NCI-H2196 treated with DMSO at 0.1 percent for 48 hours (cell line): ENCODE data around the gene PPM1N.

Source experiments
- DNase-seq: peaks from one replicate; lab custom pipeline; 2025; ENCODE audit not compliant: unreplicated experiment; lab: John Stamatoyannopoulos, UW

Gene PPM1N

GRCh38 chr19:45470762-45471081, 27.5 kb upstream of the PPM1N start:
- no peak for DNase-seq

GRCh38 chr19:45471111-45471930, 26.9 kb upstream of the PPM1N start:
- DNase-seq = no peak

- DNase-seq = no peak
These were observed 26.2 kb upstream of the PPM1N start for GRCh38 chr19:45471931-45472562.

GRCh38 chr19:45472563-45473366, 25.5 kb upstream of the PPM1N start:
- DNase-seq = no peak

GRCh38 chr19:45473367-45473681, 24.9 kb upstream of the PPM1N start:
- DNase-seq = no peak

- no peak for DNase-seq
These were observed 24.3 kb upstream of the PPM1N start for GRCh38 chr19:45473682-45474605.

GRCh38 chr19:45474606-45475521, 23.4 kb upstream of the PPM1N start:
- no peak for DNase-seq

GRCh38 chr19:45475537-45476291, 22.5 kb upstream of the PPM1N start:
- DNase-seq = no peak

GRCh38 chr19:45476304-45476703, 21.9 kb upstream of the PPM1N start:
- DNase-seq = no peak

GRCh38 chr19:45477186-45477585, 21.1 kb upstream of the PPM1N start:
- DNase-seq = no peak

GRCh38 chr19:45477713-45478453, 20.4 kb upstream of the PPM1N start:
- DNase-seq = no peak

GRCh38 chr19:45478454-45479238, 19.6 kb upstream of the PPM1N start:
- peak; percentile 85 for DNase-seq

- no peak for DNase-seq
These were observed 15.2 kb upstream of the PPM1N start for GRCh38 chr19:45483033-45483432.

GRCh38 chr19:45484273-45484945, 13.8 kb upstream of the PPM1N start:
- no peak for DNase-seq

GRCh38 chr19:45485305-45486077, 12.8 kb upstream of the PPM1N start:
- DNase-seq = peak; percentile 91

- no peak for DNase-seq
These were observed 9.5 kb upstream of the PPM1N start for GRCh38 chr19:45488708-45489107.
